NCI-H1694 treated with DMSO at 0.1 percent for 48 hours (cell line): ENCODE results near the gene P2RX4.
"Not testable (repeated sequence)": the region's sequence is repeated elsewhere in the genome, so short reads cannot be mapped to it uniquely, and the experiment has no call there.

ENCODE experiments used
- DNase-seq: peaks from one replicate; lab custom pipeline; 2025; lab: John Stamatoyannopoulos, UW

P2RX4 gene

GRCh38 chr12:121189131-121189530 is 20.8 kb upstream of the P2RX4 start:
- DNase-seq, result no peak

DNA sequence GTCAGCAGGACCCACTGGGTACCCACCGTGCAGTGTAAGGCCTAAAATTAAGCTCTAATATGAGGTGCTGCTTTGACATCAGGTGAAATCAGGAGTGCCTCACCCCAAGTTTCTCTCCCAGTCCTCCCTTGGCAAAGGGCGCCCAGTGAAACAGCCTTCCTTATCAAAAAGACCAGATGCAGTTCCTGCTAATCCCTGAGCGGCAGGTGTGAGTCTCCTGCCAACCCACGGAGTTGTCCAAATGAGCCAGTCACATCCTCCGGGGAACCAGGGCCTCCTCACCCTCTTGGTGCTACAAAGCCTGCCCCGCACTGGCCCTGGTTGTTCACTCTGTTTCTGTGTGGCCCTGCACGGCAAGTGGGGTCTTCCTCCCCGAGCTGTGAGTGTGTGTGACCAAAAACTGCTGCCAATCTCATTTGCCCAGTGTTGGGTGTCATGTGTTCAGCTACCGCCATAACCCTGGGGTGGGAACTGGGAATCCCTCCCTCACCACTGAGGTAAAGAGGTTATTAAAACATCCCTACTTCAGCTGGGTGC is 20.2 kb upstream of the P2RX4 start:
- DNase-seq, result no peak

- DNase-seq, result no peak
Measured at GRCh38 chr12:121190523-121191031, 19.4 kb upstream of the P2RX4 start.

GRCh38 chr12:121191151-121191550 is 18.8 kb upstream of the P2RX4 start:
- no peak for DNase-seq

DNA sequence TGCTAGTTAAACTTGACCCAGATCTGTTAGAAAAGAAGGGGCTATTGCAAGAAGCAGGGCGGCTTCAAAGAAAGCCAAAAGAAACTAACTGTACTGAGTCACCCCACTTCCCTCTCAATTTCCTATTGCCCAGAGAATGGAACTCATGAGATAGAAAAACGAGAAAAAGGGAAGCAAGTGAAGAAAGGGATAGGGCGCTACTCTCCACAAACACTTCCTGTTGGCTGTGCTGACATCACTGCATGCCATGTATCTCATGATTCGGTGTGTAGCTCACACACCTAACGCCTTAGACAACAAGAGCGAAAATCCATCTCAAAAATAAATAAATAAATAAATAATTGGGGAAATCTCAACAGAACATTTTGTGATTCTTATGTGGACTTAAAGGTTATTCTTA is 13.0 kb upstream of the P2RX4 start:
- DNase-seq, result no peak

- no peak for DNase-seq
Measured at GRCh38 chr12:121198949-121199348, 11.0 kb upstream of the P2RX4 start.

DNA sequence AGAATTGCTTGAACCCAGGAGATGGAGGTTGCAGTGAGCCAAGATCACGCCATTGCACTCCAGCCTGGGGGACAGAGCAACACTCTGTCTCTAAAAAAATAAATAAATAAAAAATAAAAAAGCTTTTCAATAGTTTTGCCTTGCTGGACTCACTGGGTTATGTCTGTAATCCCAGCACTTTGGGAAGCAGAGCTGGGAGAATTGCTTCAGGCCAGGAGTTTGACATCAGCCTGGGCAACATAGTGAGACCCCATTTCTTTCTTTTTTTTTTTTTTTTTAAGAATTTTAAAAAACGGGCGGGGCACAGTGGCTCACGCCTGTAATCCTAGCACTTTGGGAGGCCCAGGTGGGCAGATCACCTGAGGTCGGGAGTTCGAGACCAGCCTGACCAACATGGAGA is 8.8 kb upstream of the P2RX4 start:
- not testable (repeated sequence) for DNase-seq

DNA sequence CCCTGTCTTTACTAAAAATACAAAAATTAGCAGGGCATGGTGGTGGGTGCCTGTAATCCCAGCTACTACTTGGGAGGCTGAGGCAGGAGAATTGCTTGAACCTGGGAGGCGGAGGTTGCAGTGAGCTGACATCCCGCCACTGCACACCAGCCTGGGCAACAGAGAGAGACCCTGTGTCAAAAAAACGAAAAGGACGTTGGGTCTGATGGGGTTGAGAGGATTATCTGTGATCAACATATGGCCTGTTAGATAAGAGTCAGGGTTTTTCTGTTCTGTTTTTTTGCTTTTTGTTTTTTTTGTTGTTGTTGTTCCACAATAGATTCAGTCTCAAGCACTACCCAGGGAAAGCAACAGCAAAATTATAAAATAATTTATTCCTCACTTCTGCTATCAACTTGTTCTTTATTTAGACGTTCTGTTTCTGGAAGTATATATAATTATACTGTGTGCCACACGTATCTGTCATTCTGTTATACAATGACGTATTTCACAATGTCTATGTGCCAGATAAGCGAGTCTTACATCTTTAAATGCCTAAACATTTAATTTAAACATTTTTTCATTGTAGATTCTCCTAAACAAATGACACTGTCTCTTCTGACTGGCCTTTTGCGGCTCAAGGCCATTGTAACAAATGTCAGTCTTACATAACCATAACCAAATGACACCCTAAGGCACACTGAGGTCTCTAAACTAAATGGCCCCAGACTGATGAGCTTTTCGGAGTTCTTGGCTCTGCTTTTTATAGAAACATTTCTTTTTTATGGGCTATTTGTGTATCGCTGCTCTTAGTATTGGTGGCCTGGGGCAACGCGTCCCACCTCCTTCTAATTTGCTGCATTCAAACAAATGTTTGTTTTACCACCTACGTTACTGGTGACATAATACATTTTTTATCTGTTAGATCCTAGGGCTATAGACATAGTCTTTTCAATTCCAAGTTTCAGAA is 7.2 kb upstream of the P2RX4 start:
- no peak for DNase-seq

GRCh38 chr12:121203482-121203881 is 6.4 kb upstream of the P2RX4 start:
- no peak for DNase-seq

DNA sequence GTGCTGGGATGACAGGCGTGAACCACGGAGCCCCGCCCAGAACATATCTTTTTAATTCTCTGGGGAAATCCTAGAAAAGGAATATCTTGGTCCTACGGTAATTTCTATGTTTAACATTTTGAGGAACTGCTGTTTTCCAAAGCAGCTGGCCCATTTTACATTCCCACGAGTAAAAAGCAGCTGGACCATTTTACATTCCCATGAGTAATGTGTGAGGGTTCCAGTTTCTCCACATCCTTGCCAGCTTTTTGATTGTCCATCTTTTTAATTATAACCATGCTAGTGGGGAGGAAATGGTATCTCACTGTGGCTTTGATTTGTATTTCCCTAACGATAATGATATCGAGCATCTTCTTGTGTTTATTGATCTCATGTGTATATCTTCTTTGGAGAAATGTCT is 4.4 kb upstream of the P2RX4 start:
- DNase-seq, result no peak

DNA sequence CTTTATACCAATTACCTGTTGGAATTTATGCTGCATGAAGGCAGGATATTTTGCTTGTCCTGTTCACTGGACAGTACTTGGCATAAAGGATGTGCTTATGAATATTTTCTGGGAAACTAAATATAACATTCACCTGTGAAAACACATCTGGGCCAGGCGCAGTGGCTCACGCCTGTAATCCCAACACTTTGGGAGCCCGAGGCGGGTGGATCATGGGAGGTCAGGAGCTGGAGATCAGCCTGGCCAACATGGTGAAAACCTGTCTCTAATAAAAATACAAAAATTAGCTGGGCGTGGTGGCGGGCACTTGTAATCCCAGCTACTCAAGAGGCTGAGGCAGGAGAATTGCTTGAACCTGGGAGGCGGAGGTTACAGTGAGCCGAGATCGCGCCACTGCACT is 1.4 kb upstream of the P2RX4 start:
- not testable (repeated sequence) for DNase-seq

DNA sequence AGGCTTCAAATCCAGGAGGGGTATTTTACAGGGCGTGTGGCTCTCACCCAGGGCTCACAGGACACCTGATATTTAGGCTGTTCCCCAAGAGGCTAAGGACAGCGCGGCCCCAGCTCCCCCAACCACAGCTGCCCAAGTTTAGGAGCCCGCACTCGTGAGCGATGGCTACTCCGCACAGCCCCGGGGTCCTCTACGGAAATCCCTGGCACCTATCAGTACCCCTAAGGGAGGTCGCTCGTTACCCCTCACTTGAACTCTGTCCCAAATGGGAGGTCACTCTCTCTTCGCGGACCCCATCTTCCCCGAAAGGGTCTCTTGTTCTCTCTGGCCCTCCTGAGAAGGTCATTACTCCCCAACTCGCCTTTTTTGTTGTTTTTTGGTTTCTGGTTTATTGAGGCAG is 708 bp upstream of the P2RX4 start:
- no peak for DNase-seq

DNA sequence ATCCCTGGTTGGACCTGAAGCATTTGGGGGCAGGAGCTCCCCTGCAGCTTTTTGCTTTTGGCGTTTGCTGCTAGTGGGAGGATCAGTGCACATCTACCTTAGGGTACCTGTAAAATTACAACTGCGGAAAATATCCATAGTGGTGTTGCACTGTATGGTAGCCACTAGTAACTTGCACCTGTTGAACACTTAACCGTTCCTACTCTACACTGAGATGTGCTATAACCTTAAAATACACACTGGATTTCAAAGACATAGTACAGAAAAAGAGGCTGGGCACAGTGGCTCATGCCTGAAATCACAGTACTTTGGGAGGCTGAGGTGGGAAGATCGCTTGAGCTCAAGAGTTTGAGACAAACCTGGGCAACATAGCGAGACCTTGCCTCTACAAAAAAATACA is 2.9 kb downstream of the P2RX4 start:
- no peak for DNase-seq

GRCh38 chr12:121214166-121214777 is 4.3 kb downstream of the P2RX4 start:
- no peak for DNase-seq

GRCh38 chr12:121214855-121215745 is 5.2 kb downstream of the P2RX4 start:
- no peak for DNase-seq

- DNase-seq, result no peak
Measured at GRCh38 chr12:121216102-121216501, 6.2 kb downstream of the P2RX4 start.

DNA sequence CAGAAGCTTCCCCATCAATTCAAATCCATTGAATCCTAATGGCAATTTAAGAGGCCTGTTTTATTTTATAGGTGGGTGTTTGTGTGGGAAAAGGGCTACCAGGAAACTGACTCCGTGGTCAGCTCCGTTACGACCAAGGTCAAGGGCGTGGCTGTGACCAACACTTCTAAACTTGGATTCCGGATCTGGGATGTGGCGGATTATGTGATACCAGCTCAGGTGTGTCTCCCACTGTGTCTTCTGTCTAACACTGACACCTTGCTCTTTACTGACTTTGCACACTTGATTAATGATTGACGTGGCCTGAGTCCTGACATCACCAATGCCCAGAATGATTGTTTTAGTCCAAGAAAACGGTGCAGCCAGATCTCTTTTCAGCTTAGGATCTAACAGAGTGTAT is 7.1 kb downstream of the P2RX4 start:
- no peak for DNase-seq

GRCh38 chr12:121217761-121218160 is 7.8 kb downstream of the P2RX4 start:
- no peak for DNase-seq

GRCh38 chr12:121218588-121219352 is 8.8 kb downstream of the P2RX4 start:
- DNase-seq, result no peak

DNA sequence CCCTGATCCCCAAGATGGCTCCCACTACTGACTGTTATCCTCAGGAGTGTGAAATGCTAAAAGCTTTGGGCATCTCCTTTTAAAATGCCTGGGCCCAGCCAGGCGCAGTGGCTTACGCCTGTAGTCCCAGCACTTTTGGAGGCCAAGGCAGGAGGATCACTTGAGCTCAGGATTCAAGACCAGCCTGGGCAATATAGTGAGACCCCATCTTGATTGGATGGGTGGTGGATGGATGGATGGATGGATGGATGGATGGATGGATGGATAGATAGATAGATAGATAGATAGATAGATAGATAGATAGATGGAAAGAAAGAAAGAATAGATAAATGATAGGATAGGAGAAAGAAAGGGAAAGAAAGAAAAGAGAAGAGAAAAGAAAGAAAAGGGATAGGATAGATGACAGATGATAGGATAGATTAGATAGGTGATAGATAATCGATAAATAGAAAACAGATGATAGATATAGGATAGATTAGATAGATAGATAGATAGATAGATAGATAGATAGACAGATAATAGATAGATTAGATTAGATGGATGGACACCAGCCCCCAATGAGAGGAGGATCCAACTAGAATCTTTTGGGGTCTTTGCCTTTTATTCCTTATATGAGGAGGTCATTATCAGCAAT is 9.5 kb downstream of the P2RX4 start:
- DNase-seq, result no peak

- DNase-seq, result no peak
Measured at GRCh38 chr12:121222847-121223246, 12.9 kb downstream of the P2RX4 start.
